Thymus (tissue), 11 donors: ENCODE data around the gene ATMIN. TPM values are rescaled to one million over a fixed set of nuclear protein-coding genes. Genes with fewer than 3 reads are reported as not detected.

Source experiments
- DNase-seq, 9 donors: peaks; one replicate each; pipeline ENCODE4 v3.0.0-alpha.2; 2013; ENCODE audit warnings: low spot score in 9 of 9, low read depth in 6 of 9, missing footprints in 1 of 9
- H3K27ac ChIP-seq, 2 donors: one replicate each; pipeline ENCODE4 v1.5.1; 2013; ENCODE audit warnings: control low read depth in 1 of 2, low read depth in 1 of 2, low read length in 1 of 2, mild to moderate bottlenecking in 1 of 2, moderate library complexity in 1 of 2
- H3K27me3 ChIP-seq, 2 donors: one replicate each; pipeline ENCODE4 v1.5.1; 2013; ENCODE audit warnings: low read length in 1 of 2; ENCODE audit not compliant: control insufficient read depth in 2 of 2, insufficient read depth in 1 of 2
- H3K36me3 ChIP-seq, 2 donors: one replicate each; pipeline ENCODE4 v1.5.1; 2013; ENCODE audit warnings: low read length in 1 of 2, mild to moderate bottlenecking in 1 of 2, moderate library complexity in 1 of 2; ENCODE audit not compliant: control insufficient read depth in 2 of 2, insufficient read depth in 2 of 2
- H3K4me1 ChIP-seq, 2 donors: one replicate each; pipeline ENCODE4 v1.5.1; 2013; ENCODE audit warnings: low read length in 2 of 2; ENCODE audit not compliant: control insufficient read depth in 2 of 2, insufficient read depth in 2 of 2
- H3K4me3 ChIP-seq, 2 donors: one replicate each; pipeline ENCODE4 v1.5.1; 2013; ENCODE audit warnings: low read length in 2 of 2, control low read depth in 1 of 2, mild to moderate bottlenecking in 1 of 2
- H3K9me3 ChIP-seq, 2 donors: one replicate each; pipeline ENCODE4 v1.5.1; 2013; ENCODE audit warnings: low read length in 1 of 2, mild to moderate bottlenecking in 1 of 2; ENCODE audit not compliant: control insufficient read depth in 2 of 2, insufficient read depth in 1 of 2
- WGBS: extraction: QIAGEN DNeasy Blood & Tissue Kit; methylation state at CpG from one replicate; pipeline ENCODE4 v1.1.7; 2013; 5-methylcytosine and 5-hydroxymethylcytosine counted together
- polyA plus RNA-seq: library from polyadenylated mRNA; stranded (reverse); fragments of 200-250 nt; gene quantifications from one replicate; pipeline ENCODE4 v1.2.3, GENCODE V29; 2013
- total RNA-seq: library from RNA; stranded (reverse); fragments of 120-200 nt; gene quantifications from one replicate; pipeline ENCODE4 v1.2.4, GENCODE V29; 2013
- donor health status: healthy.

Gene ATMIN
- total and polyA plus RNA-seq, 2 donors, result 19.3 to 25.7 TPM

DNA sequence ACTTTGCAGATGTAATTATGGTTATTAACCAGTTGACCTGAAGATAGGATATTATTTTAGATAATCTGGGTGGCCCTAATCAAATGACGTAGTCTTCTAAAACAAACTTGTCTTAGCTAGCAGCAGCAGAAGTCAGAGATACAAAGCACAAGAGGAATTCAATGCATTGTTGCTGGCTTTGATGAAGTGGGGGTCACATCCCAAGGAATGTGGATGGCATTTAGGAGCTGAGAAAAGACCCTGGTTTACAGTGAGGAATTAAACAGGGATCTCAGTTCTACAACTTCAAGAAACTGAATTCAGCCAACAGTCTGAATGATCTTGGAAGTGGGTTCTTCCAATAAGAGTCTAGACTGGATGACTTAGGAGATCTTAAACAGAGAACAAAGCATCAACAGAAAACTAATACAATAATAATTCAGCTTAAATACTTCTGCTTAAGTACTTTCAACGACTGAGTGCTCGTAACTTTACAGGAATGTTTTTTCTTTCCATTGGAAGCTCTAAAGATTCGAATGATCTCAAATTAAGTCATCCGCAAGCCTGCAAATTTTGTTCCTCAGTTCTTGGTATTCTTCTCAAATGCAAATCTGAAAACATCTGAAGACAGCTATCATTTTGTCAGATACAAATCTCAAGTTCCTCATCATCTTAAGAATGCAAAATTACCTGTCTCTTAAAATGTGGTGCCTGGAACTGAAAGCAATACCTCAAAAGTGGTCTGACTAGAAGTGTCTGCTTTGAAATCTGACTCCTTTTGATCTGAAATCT, 38.1 kb downstream of the ATMIN start:
- Histone ChIP-seq H3K4me3 (no peak overlapping the region), H3K4me1 (peaks cover 3 to 14% of the 10 kb centered on the region in 2 donors), H3K27ac (no peak overlapping the region), H3K27me3 (no peaks in the 10 kb centered on the region), H3K9me3 (no peaks in the 10 kb centered on the region), H3K36me3 (no peaks in the 10 kb centered on the region)
- WGBS, result 78% methylated on average over 5 of the region's 5 CpGs
- DNase-seq, result peak in 1 of 9 donors; percentile 9

DNA sequence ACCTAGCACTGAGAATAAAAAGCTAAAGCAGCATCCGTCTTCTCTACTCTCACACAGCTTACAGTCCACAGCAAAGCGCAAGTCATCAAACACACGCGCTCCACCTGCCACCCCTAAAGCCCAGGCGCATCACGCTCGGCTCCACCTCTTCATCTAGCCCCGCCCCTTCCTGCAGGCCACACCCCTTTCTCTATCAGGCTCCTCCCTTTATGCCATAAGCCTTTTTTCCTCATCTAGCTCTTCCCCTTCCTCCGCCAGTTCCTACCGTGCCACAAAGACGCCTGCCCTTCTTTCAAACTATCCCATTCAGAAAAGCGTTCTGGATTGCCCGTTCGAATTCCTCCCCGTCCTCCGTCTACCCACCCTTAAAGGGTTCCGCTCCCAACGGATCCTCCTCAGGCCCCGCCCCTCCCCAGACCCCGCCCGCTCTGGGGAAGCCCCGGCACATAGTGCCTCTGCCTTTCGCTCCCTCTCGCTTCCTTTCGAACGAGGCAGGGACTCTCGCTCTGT, 41.0 kb downstream of the ATMIN start:
- Histone ChIP-seq H3K4me1 (peaks cover 3 to 14% of the 10 kb centered on the region in 2 donors), H3K36me3 (no peaks in the 10 kb centered on the region), H3K4me3 (peak overlapping the region; percentile 82 to 93), H3K27me3 (no peaks in the 10 kb centered on the region), H3K9me3 (no peaks in the 10 kb centered on the region), H3K27ac (peak overlapping the region; percentile 96)
- DNase-seq, result peak in 8 of 9 donors; percentile 84 to 96 (median 90)
- under 1% methylated on average over 27 of the region's 27 CpGs for WGBS

DNA sequence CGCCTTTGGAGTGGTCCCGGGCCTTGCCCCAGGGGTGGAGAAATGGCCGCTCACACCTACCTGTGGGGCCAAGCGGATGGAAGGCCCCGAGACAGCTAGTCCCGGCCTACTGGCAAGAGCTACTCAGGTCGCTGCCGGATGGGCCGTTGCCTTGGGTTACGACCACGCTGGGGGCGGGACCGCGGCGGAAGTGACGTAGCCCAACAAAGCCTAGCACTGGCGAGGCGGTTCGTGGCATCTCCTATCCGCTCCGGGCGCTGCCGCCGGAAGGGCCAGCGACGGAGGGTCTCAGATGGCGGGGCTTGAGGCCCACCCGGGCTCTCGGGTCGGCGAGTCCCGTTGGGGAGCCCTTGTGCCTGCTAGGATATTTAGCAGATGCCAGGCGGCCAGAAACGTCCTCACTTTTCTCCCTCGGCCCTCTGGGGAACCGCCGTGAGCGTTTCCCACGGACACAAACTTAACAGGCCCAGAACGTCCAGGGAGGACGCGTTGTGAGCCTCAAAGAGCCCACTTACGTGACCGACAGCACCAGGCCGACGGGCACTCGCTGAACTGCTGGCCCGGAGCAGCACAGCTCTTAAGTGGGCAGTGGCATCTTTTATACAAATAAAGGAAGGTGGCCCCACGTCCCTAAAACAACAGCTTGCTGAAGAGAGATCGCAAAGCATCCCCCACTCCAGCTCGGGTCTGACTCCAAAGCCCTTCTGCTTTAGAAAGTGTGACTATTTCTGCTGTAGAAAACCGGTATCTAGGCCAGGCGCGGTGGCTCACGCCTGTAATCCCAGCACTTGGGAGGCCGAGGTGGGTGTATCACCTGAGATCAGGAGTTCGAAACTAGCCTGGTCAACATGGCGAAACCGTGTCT, 41.7 kb downstream of the ATMIN start, which contains the start of gene C16orf46:
C16orf46 (minus strand) TSS at position 163 of the 865 bp plus-strand sequence. CDS start 13,283 bp downstream, outside the sequence.
- H3K4me3 ChIP-seq, result peak within 1 kb of the TSS; percentile 82 to 93
- peak; percentile 92 to 98 (median 95) for DNase-seq
- H3K27ac ChIP-seq, result peak within 1 kb of the TSS; percentile 96
- H3K4me1 ChIP-seq, result peaks cover 3 to 14% of the 10 kb centered on the region in 2 donors
- H3K9me3 ChIP-seq, result no peaks in the 10 kb centered on the region
- H3K27me3 ChIP-seq, result no peaks in the 10 kb centered on the region
- WGBS, result 13% methylated on average over 59 of the region's 59 CpGs
- H3K36me3 ChIP-seq, result no peaks in the 10 kb centered on the region

DNA sequence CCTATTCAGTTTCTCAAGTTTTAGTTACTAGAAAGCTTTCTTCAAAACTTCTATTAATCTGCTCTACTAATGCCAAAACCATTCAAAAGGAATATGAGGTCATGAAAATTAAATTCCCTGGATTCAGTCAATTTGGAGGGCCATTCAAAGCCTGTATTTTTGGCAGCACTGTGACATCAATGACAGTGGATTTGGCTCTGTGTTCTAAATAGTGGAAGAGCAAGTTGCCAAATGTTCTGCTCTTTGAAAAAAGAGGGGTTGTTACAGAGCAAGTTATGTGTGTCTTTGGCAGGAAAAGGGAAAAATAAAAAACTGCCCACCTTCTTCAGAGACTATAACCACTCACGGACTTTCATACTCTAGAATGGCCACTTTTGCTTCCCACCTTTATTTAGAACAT, 44.6 kb downstream of the ATMIN start:
- H3K9me3 ChIP-seq, result no peaks in the 10 kb centered on the region
- no peak overlapping the region for H3K27ac ChIP-seq
- 95% methylated on average over 1 of the region's 1 CpG for WGBS
- no peaks in the 10 kb centered on the region for H3K36me3 ChIP-seq
- no peaks in the 10 kb centered on the region for H3K27me3 ChIP-seq
- peaks cover 3 to 14% of the 10 kb centered on the region in 2 donors for H3K4me1 ChIP-seq
- H3K4me3 ChIP-seq, result no peak overlapping the region
- no peak for DNase-seq

DNA sequence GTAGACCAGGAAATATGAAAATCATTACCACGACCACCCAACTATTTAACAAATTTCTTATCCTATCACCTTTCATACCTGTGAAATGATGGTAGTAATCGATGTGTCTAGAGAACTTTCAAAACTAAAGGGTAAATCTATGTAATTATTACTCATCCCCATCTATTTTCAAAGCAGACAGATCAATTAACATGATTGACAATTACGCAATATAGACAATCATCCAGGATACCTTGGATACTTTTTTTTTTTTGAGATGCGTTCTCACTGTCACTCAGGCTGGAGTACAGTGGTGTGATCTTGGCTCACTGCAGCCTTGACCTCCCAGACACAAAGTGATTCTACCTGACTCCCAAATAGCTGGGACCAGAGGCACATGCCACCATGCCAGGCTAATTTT, 45.4 kb downstream of the ATMIN start:
- no peaks in the 10 kb centered on the region for H3K27me3 ChIP-seq
- 96% methylated on average over 4 of the region's 4 CpGs for WGBS
- no peak overlapping the region for H3K4me3 ChIP-seq
- H3K4me1 ChIP-seq, result peaks cover 3 to 11% of the 10 kb centered on the region in 2 donors
- no peak for DNase-seq
- H3K36me3 ChIP-seq, result no peaks in the 10 kb centered on the region
- no peaks in the 10 kb centered on the region for H3K9me3 ChIP-seq
- H3K27ac ChIP-seq, result no peak overlapping the region

DNA sequence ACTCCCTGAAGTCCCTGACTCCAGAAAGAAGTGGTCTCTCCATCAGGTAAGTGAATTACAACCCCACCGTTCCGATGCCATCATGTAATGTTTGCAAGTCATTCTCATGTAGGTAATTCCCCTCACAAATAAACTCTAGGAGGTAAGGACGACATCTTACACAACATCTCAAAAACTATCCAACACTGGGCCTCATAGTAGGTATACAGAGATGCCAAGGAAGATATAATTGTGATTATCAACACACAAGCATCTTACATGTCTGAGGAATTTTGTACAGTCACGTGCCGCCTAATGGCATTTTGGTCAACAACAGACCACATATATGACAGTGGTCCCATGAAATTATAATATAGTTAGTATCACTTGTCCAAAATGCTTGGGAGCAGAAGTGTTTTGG, 53.2 kb downstream of the ATMIN start:
- Histone ChIP-seq H3K36me3 (no peaks in the 10 kb centered on the region), H3K4me3 (no peak overlapping the region), H3K4me1 (no peaks in the 10 kb centered on the region), H3K27me3 (no peaks in the 10 kb centered on the region), H3K27ac (no peak overlapping the region), H3K9me3 (no peaks in the 10 kb centered on the region)
- 98% methylated on average over 5 of the region's 5 CpGs for WGBS
- DNase-seq, result no peak

DNA sequence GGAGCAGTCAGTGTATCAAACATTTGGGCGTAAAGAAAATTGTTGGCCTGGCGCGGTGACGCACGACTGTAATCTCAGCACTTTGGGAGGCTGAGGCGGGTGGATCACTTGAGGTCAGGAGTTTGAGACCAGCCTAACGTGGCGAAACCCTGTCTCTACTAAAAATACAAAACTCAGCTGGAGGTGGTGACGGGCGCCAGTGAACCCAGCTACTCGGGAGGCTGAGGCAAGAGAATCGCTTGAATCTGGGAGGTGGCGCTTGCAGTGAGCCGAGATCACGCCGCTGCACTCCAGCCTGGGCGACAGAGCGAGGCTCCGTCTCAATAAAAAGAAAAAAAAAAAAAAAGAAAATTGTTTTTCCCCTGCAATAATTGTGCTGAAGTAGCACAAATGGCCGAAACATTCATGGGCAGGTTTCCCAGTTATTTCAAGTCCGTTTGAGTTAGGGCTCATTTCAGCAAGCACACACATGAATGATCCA, 59.2 kb downstream of the ATMIN start:
- H3K4me1 ChIP-seq, result peaks cover 5 to 6% of the 10 kb centered on the region in 2 donors
- H3K4me3 ChIP-seq, result peak overlapping the region in 1 of 2 donors; percentile 52
- DNase-seq, result peak in 1 of 9 donors; percentile 9
- no peaks in the 10 kb centered on the region for H3K36me3 ChIP-seq
- no peaks in the 10 kb centered on the region for H3K27me3 ChIP-seq
- H3K27ac ChIP-seq, result no peak overlapping the region
- 87% methylated on average over 21 of the region's 21 CpGs for WGBS
- no peaks in the 10 kb centered on the region for H3K9me3 ChIP-seq

DNA sequence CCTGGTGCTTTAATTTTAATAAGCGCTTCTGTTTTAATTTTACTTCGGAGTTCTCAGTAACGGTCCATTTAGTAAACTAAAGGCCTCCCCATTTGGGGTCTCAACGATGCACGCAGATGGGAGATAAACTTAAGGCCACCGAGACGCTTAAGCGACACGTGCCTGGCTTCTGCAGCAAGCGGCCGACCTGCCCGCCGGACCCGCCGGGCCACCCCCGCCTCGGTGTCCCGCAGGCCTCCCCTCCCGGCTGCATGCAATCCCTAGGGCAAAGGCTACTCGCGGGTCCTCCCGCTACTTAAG, 60.0 kb downstream of the ATMIN start:
- peak overlapping the region in 1 of 2 donors; percentile 78 for H3K27ac ChIP-seq
- H3K27me3 ChIP-seq, result no peaks in the 10 kb centered on the region
- peaks cover 5 to 6% of the 10 kb centered on the region in 2 donors for H3K4me1 ChIP-seq
- DNase-seq, result no peak
- H3K36me3 ChIP-seq, result no peaks in the 10 kb centered on the region
- H3K9me3 ChIP-seq, result no peaks in the 10 kb centered on the region
- peak overlapping the region; percentile 52 to 76 for H3K4me3 ChIP-seq
- 1% methylated on average over 22 of the region's 22 CpGs for WGBS
